MCF 10A (cell line): Measurements from ENCODE around the gene PGAM1. TPM values are rescaled to one million over a fixed set of nuclear protein-coding genes. Genes with fewer than 3 reads are reported as not detected.
A peak's percentile ranks its signal among the peaks of the same experiment; 100 is the strongest.

Source experiments
- BruUV-seq: library from RNA; stranded (reverse); fragments of 400-500 nt; replicated peaks from 2 replicates; lab custom pipeline; 2021; lab: Mats Ljungman, UMichigan
- CTCF ChIA-PET: fragments of 300-600 bp; sonication (Branson Sonifier 250); formaldehyde crosslinking; extraction: SDS; loops from one replicate; lab custom pipeline; 2021; ENCODE audit warnings: antibody characterized with exemption, inconsistent platforms; lab: Yijun Ruan, JAX
- POLR2A ChIA-PET: fragments of 300-600, 350-650 bp; sonication (Branson Sonifier 250); formaldehyde crosslinking; extraction: SDS; loops from one replicate; lab custom pipeline; 2020; ENCODE audit warnings: antibody characterized with exemption, inconsistent platforms; lab: Yijun Ruan, JAX
- DNase-seq: peaks from one replicate; pipeline ENCODE4 v3.0.0-alpha.2; 2018; ENCODE audit not compliant: unreplicated experiment
- H3K27ac Mint-ChIP-seq: one replicate; pipeline ENCODE4 v1.8.0; 2022; ENCODE audit warnings: mild to moderate bottlenecking, low read depth, mixed read lengths; ENCODE audit not compliant: unreplicated experiment
- H3K27me3 Mint-ChIP-seq: one replicate; pipeline ENCODE4 v1.8.0; 2022; ENCODE audit warnings: mixed read lengths; ENCODE audit not compliant: insufficient read depth, unreplicated experiment
- H3K36me3 Mint-ChIP-seq: one replicate; pipeline ENCODE4 v1.8.0; 2022; ENCODE audit warnings: mild to moderate bottlenecking, moderate library complexity, mixed read lengths; ENCODE audit not compliant: insufficient read depth, unreplicated experiment
- H3K4me1 Mint-ChIP-seq: one replicate; pipeline ENCODE4 v1.8.0; 2022; ENCODE audit warnings: mixed read lengths; ENCODE audit not compliant: insufficient read depth, unreplicated experiment
- H3K4me3 Mint-ChIP-seq: one replicate; pipeline ENCODE4 v1.8.0; 2022; ENCODE audit warnings: mild to moderate bottlenecking, moderate library complexity, mixed read lengths; ENCODE audit not compliant: unreplicated experiment
- H3K9me3 Mint-ChIP-seq: one replicate; pipeline ENCODE4 v1.8.0; 2022; ENCODE audit warnings: mixed read lengths; ENCODE audit not compliant: unreplicated experiment
- intact Hi-C: fragments of 100-400 bp; cut with micrococcal nuclease; formaldehyde crosslinking; loops from 2 replicates; pipeline ENCODE4 v1.14.1; 2022
- total RNA-seq: library from RNA; stranded (reverse); gene quantifications from 2 replicates; pipeline ENCODE4 v1.2.3, GENCODE V29; 2022
- TF ChIP-seq, protein P1 (sequence below): fragments of 200-600 bp; IDR thresholded peaks from one replicate; pipeline ENCODE4 v1.8.0; 2022; ENCODE audit warnings: antibody characterized with exemption, mild to moderate bottlenecking; ENCODE audit not compliant: unreplicated experiment

Gene PGAM1
- total RNA-seq, 1 experiment from 2014 or later, result 235 TPM

DNA sequence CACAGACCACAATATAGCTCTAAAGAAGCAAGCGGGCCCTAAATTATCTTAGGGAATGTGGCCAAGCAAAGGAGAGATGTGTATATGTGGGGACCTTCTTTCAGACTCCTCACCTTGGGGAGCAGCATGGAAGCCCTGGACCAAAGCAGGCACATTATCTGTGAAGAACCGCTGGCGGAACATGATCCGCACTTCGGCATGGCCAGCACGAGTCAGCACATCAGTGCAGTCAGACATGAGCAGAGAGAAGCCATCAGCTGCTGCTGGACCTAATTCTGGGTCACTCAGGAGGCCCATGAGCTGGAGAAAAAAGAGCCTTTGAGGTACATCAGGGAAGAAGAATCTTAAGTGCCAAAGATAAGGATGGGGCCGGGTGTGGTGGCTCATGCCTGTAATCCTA is 33.9 kb downstream of the PGAM1 start:
- Mint-ChIP-seq H3K27ac (no peak overlapping the region), H3K27me3 (no peaks in the 10 kb centered on the region), H3K4me1 (peaks cover 10% of the 10 kb centered on the region), H3K36me3 (peaks cover 95% of the 10 kb centered on the region), H3K9me3 (no peaks in the 10 kb centered on the region), H3K4me3 (no peak overlapping the region)
- intact Hi-C loops, result loop anchor here (5.0 kb wide), 1 partner anchor 112 kb away; the partner anchor contains the start of gene ANKRD2
- BruUV-seq, result no TSS peak
- POLR2A ChIA-PET, result interaction anchor here (1.0 to 2.0 kb wide), 5 partner anchors 13 to 112 kb away, joined by 3 to 7 read pairs (median 3); partner anchors contain the start of gene ANKRD2
- TF ChIP-seq, protein P1, sequence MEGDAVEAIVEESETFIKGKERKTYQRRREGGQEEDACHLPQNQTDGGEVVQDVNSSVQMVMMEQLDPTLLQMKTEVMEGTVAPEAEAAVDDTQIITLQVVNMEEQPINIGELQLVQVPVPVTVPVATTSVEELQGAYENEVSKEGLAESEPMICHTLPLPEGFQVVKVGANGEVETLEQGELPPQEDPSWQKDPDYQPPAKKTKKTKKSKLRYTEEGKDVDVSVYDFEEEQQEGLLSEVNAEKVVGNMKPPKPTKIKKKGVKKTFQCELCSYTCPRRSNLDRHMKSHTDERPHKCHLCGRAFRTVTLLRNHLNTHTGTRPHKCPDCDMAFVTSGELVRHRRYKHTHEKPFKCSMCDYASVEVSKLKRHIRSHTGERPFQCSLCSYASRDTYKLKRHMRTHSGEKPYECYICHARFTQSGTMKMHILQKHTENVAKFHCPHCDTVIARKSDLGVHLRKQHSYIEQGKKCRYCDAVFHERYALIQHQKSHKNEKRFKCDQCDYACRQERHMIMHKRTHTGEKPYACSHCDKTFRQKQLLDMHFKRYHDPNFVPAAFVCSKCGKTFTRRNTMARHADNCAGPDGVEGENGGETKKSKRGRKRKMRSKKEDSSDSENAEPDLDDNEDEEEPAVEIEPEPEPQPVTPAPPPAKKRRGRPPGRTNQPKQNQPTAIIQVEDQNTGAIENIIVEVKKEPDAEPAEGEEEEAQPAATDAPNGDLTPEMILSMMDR, result no peak
- DNase-seq, result no peak
- CTCF ChIA-PET, result interaction anchor here (0.6 to 9.9 kb wide), 6 partner anchors 49 to 299 kb away, joined by 3 to 204 read pairs (median 4); partner anchors contain the start of gene ANKRD2

DNA sequence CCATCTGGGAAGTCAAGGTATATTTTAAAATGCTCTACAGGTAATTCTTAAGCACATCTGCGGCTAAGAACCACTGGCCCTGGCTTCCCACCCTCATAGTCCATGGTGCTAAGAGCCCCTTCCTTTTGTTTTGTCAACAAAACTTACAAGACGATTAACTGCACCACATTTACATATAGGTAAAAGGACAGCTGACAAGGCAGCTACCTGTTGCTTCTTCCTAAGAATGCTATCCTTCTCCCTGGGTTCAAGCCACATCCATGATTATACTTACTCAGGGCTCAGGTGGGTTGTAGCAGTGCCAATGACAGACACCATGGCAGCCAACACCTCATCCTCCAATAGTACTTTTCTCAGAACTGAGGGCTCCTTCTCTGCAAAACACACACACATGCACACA is 36.3 kb downstream of the PGAM1 start:
- H3K36me3 Mint-ChIP-seq, result peaks cover 98% of the 10 kb centered on the region
- intact Hi-C loops, result loop anchor here (5.0 kb wide), 1 partner anchor 110 kb away; the partner anchor contains the start of gene ANKRD2
- BruUV-seq, result no TSS peak
- no peak overlapping the region for H3K4me3 Mint-ChIP-seq
- ChIA-PET POLR2A (interaction anchor here (0.9 to 2.0 kb wide), 3 partner anchors 35 to 148 kb away, joined by 5 to 7 read pairs (median 5); partner anchors contain the start of gene ANKRD2), CTCF (interaction anchor here (0.6 to 9.9 kb wide), 16 partner anchors 14 to 824 kb away, joined by 3 to 204 read pairs (median 4); partner anchors contain the start of genes ANKRD2 and HOGA1)
- no peak for DNase-seq
- no peaks in the 10 kb centered on the region for H3K27me3 Mint-ChIP-seq
- peaks cover 14% of the 10 kb centered on the region for H3K4me1 Mint-ChIP-seq
- H3K27ac Mint-ChIP-seq, result no peak overlapping the region
- TF ChIP-seq, protein P1, result no peak
- no peaks in the 10 kb centered on the region for H3K9me3 Mint-ChIP-seq

DNA sequence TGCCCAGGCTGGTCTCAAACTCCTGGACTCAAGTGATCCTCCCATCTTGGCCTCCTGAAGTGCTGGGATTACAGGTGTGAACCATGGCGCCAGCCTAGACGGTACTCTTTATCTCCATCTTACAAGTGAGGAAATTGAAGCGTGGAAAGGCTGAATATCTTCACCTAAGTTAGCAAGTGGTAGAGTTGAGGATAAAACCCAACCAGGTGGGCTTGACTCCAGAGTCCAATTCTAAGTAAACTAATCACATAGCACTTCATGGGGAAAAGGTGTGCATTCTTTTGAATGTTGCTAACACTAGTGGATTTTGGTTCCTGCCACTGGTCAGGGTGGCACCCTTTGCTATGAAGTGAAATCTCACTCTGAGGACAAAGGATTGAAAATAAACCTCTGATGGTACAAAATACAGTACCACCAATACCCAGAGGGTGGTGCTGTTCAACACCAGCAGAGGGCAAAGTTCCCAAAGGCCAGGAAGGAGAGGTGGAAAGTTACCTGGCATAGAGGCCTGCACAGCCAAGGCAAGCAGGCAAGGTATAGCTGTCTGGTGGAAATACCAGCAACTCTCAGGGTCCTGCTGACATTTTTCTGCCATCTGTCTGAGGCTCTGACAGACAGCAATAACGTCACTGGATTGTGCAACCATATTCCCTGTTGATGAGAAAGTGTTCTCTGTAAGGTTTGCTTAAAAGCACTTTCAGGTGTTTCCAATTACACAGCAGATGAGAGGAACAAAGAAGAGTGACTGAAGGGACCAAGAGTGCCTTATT is 37.6 kb downstream of the PGAM1 start:
- DNase-seq, result peak; percentile 74
- H3K36me3 Mint-ChIP-seq, result peaks cover 97% of the 10 kb centered on the region
- H3K9me3 Mint-ChIP-seq, result no peaks in the 10 kb centered on the region
- no peak overlapping the region for H3K4me3 Mint-ChIP-seq
- TF ChIP-seq, protein P1, result peak; percentile 79
- intact Hi-C loops, result loop anchor here (1.0 to 5.0 kb wide), 3 partner anchors 90 to 149 kb away; partner anchors contain the start of gene ANKRD2
- no peaks in the 10 kb centered on the region for H3K27me3 Mint-ChIP-seq
- CTCF ChIA-PET, result interaction anchor here (0.5 to 9.9 kb wide), 27 partner anchors 10 to 251 kb away, joined by 3 to 204 read pairs (median 5); partner anchors contain the start of genes ANKRD2 and UBTD1
- POLR2A ChIA-PET, result interaction anchor here (0.5 to 4.9 kb wide), 9 partner anchors 34 to 186 kb away, joined by 3 to 37 read pairs (median 5); no protein-coding TSS in a partner anchor
- BruUV-seq, result no TSS peak
- H3K4me1 Mint-ChIP-seq, result peaks cover 16% of the 10 kb centered on the region
- peak overlapping the region; percentile 46 for H3K27ac Mint-ChIP-seq

DNA sequence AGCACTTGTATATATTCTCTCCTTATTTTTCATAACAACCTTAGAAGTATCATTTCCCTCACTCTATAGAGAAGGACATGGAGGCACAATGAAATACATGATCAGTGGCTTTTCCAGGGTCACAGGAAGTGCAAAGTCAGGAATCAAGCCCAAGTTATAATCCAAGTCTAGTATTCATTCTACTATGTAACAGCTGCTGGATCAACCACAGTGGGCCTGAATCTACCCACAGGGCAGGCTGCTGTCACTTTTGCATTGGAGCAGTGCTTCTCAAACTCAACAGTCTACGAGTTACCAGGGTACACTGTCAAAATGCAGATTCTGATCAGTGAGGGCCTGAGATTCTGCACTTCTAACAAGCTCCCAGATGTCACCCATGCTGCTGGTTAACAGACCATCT is 38.2 kb downstream of the PGAM1 start:
- Mint-ChIP-seq H3K4me1 (peaks cover 16% of the 10 kb centered on the region), H3K27me3 (no peaks in the 10 kb centered on the region), H3K9me3 (no peaks in the 10 kb centered on the region), H3K36me3 (peaks cover 97% of the 10 kb centered on the region), H3K27ac (peak overlapping the region; percentile 46), H3K4me3 (no peak overlapping the region)
- TF ChIP-seq, protein P1, result no peak
- ChIA-PET POLR2A (interaction anchor here (0.5 to 4.9 kb wide), 11 partner anchors 33 to 185 kb away, joined by 3 to 37 read pairs (median 5); no protein-coding TSS in a partner anchor), CTCF (interaction anchor here (0.5 to 9.9 kb wide), 30 partner anchors 8 to 250 kb away, joined by 3 to 204 read pairs (median 4); partner anchors contain the start of genes ANKRD2 and UBTD1)
- DNase-seq, result no peak
- intact Hi-C loops, result loop anchor here (5.0 kb wide), 1 partner anchor 108 kb away; the partner anchor contains the start of gene ANKRD2
- BruUV-seq, result no TSS peak
